Trophoblast cell (in vitro differentiated cells and primary cell): ENCODE data around the gene RASSF8.

Experiments
- DNase-seq, 2 donors: peaks; one replicate each; pipeline ENCODE4 v3.0.0-alpha.2; 2016
- H2AFZ ChIP-seq: 2 replicates; pipeline ENCODE4 v1.6.1; 2013; ENCODE audit warnings: low read length, moderate library complexity, mild to moderate bottlenecking; ENCODE audit not compliant: insufficient read depth, poor library complexity
- H2AK5ac ChIP-seq: 2 replicates; pipeline ENCODE4 v1.6.1; 2013; ENCODE audit warnings: mild to moderate bottlenecking, low read length
- H2BK120ac ChIP-seq: 2 replicates; pipeline ENCODE4 v1.6.1; 2013; ENCODE audit warnings: low read length, mild to moderate bottlenecking, moderate library complexity; ENCODE audit not compliant: insufficient read depth, poor library complexity
- H2BK12ac ChIP-seq: 2 replicates; pipeline ENCODE4 v1.6.1; 2013; ENCODE audit warnings: mild to moderate bottlenecking, low read length, moderate library complexity
- H2BK5ac ChIP-seq: 2 replicates; pipeline ENCODE4 v1.6.1; 2013; ENCODE audit warnings: low read length, low read depth, moderate library complexity, mild to moderate bottlenecking; ENCODE audit not compliant: poor library complexity
- H3K14ac ChIP-seq: 2 replicates; pipeline ENCODE4 v1.6.1; 2013; ENCODE audit warnings: mild to moderate bottlenecking, low read length
- H3K18ac ChIP-seq: 2 replicates; pipeline ENCODE4 v1.6.1; 2013; ENCODE audit warnings: mild to moderate bottlenecking, low read length
- H3K23ac ChIP-seq: 2 replicates; pipeline ENCODE4 v1.6.1; 2013; ENCODE audit warnings: low read length
- H3K27ac ChIP-seq: 2 replicates; pipeline ENCODE4 v1.5.1; 2013; ENCODE audit warnings: low read depth, mild to moderate bottlenecking, inconsistent platforms, low read length, moderate library complexity
- H3K27me3 ChIP-seq: 2 replicates; pipeline ENCODE4 v1.6.1; 2013; ENCODE audit warnings: inconsistent platforms, mild to moderate bottlenecking, low read length, moderate library complexity; ENCODE audit not compliant: insufficient read depth
- H3K36me3 ChIP-seq, 2 experiments: 1 replicate in 1 of 2; 2 replicates in 1 of 2; pipeline ENCODE4 v1.6.1; 2013; ENCODE audit warnings: low read length in 2 of 2, mild to moderate bottlenecking in 2 of 2, moderate library complexity in 1 of 2; ENCODE audit not compliant: insufficient read depth in 2 of 2, control insufficient read depth in 1 of 2
- H3K4ac ChIP-seq: 2 replicates; pipeline ENCODE4 v1.6.1; 2013; ENCODE audit warnings: low read depth, mild to moderate bottlenecking, low read length, moderate library complexity
- H3K4me1 ChIP-seq, 2 experiments: 1 replicate in 1 of 2; 2 replicates in 1 of 2; pipeline ENCODE4 v1.6.1; 2013; ENCODE audit warnings: low read length in 2 of 2, mild to moderate bottlenecking in 2 of 2, moderate library complexity in 1 of 2; ENCODE audit not compliant: insufficient read depth in 2 of 2, control insufficient read depth in 1 of 2
- H3K4me2 ChIP-seq: 2 replicates; pipeline ENCODE4 v1.6.1; 2013; ENCODE audit warnings: inconsistent platforms, mild to moderate bottlenecking, low read length, moderate library complexity
- H3K4me3 ChIP-seq: 2 replicates; pipeline ENCODE4 v1.5.1; 2013; ENCODE audit warnings: mild to moderate bottlenecking, low read depth, low read length, inconsistent platforms
- H3K79me1 ChIP-seq: one replicate; pipeline ENCODE4 v1.6.1; 2013; ENCODE audit warnings: low read length
- H3K79me2 ChIP-seq: 2 replicates; pipeline ENCODE4 v1.6.1; 2013; ENCODE audit warnings: low read length, mild to moderate bottlenecking; ENCODE audit not compliant: control insufficient read depth, insufficient read depth, poor library complexity
- H3K9ac ChIP-seq: 2 replicates; pipeline ENCODE4 v1.6.1; 2013; ENCODE audit warnings: mild to moderate bottlenecking, low read length
- H3K9me3 ChIP-seq: 2 replicates; pipeline ENCODE4 v1.6.1; 2013; ENCODE audit warnings: low read depth, mild to moderate bottlenecking, control low read depth, inconsistent platforms, low read length; ENCODE audit not compliant: insufficient read depth
- H4K12ac ChIP-seq: 2 replicates; pipeline ENCODE4 v1.6.1; 2013; ENCODE audit warnings: low read depth, mild to moderate bottlenecking, low read length, moderate library complexity
- H4K8ac ChIP-seq: 2 replicates; pipeline ENCODE4 v1.6.1; 2013; ENCODE audit warnings: low read depth, mild to moderate bottlenecking, low read length, moderate library complexity
- H4K91ac ChIP-seq: one replicate; pipeline ENCODE4 v1.6.1; 2013; ENCODE audit warnings: low read depth, mild to moderate bottlenecking, low read length, moderate library complexity
- WGBS: extraction: QIAGEN DNeasy Blood & Tissue Kit; methylation state at CpG from one replicate; pipeline ENCODE4 v1.1.7; 2013; ENCODE audit warnings: missing lambda C conversion rate; ENCODE audit not compliant: insufficient read length, insufficient coverage; ENCODE audit errors: extremely low coverage; 5-methylcytosine and 5-hydroxymethylcytosine counted together

RASSF8 gene

GRCh38 chr12:26065451-26065850 is 107.0 kb downstream of the RASSF8 start:
- no peak overlapping the region for H3K14ac ChIP-seq
- no peaks in the 10 kb centered on the region for H3K9me3 ChIP-seq
- no peak for DNase-seq
- H3K79me1 ChIP-seq: no peaks in the 10 kb centered on the region
- H4K91ac ChIP-seq: no peak overlapping the region
- no peak overlapping the region for H3K9ac ChIP-seq
- no CpG with 5 or more reads among the region's 5 CpGs for WGBS
- no peak overlapping the region for H3K4me3 ChIP-seq
- no peak overlapping the region for H3K27ac ChIP-seq
- H3K27me3 ChIP-seq: no peaks in the 10 kb centered on the region
- no peak overlapping the region for H2BK120ac ChIP-seq
- no peak overlapping the region for H4K12ac ChIP-seq
- H2AK5ac ChIP-seq: no peak overlapping the region
- no peak overlapping the region for H3K18ac ChIP-seq
- H2AFZ ChIP-seq: no peak overlapping the region
- no peak overlapping the region for H4K8ac ChIP-seq
- no peaks in the 10 kb centered on the region for H3K79me2 ChIP-seq
- no peaks in the 10 kb centered on the region for H3K4me1 ChIP-seq
- H3K4ac ChIP-seq: no peak overlapping the region
- H2BK5ac ChIP-seq: no peak overlapping the region
- no peak overlapping the region for H3K4me2 ChIP-seq
- no peak overlapping the region for H3K23ac ChIP-seq
- peaks cover 2 to 3% of the 10 kb centered on the region in 2 experiments for H3K36me3 ChIP-seq
- H2BK12ac ChIP-seq: no peak overlapping the region

- H2BK12ac ChIP-seq: no peak overlapping the region
- H4K12ac ChIP-seq: no peak overlapping the region
- H3K14ac ChIP-seq: no peak overlapping the region
- peaks cover 2 to 3% of the 10 kb centered on the region in 2 experiments for H3K36me3 ChIP-seq
- no peak overlapping the region for H4K8ac ChIP-seq
- H4K91ac ChIP-seq: no peak overlapping the region
- no peak overlapping the region for H3K4ac ChIP-seq
- H2AFZ ChIP-seq: no peak overlapping the region
- H3K4me1 ChIP-seq: no peaks in the 10 kb centered on the region
- H3K9me3 ChIP-seq: no peaks in the 10 kb centered on the region
- H3K4me2 ChIP-seq: no peak overlapping the region
- DNase-seq: no peak
- no peak overlapping the region for H3K27ac ChIP-seq
- no peak overlapping the region for H3K18ac ChIP-seq
- no peaks in the 10 kb centered on the region for H3K79me1 ChIP-seq
- H2BK120ac ChIP-seq: no peak overlapping the region
- H3K79me2 ChIP-seq: no peaks in the 10 kb centered on the region
- H3K4me3 ChIP-seq: no peak overlapping the region
- no peak overlapping the region for H2BK5ac ChIP-seq
- no peak overlapping the region for H3K9ac ChIP-seq
- H3K23ac ChIP-seq: no peak overlapping the region
- no peaks in the 10 kb centered on the region for H3K27me3 ChIP-seq
- no CpG with 5 or more reads among the region's 4 CpGs for WGBS
- no peak overlapping the region for H2AK5ac ChIP-seq
These were observed 110.0 kb downstream of the RASSF8 start for GRCh38 chr12:26068503-26068902.

DNA sequence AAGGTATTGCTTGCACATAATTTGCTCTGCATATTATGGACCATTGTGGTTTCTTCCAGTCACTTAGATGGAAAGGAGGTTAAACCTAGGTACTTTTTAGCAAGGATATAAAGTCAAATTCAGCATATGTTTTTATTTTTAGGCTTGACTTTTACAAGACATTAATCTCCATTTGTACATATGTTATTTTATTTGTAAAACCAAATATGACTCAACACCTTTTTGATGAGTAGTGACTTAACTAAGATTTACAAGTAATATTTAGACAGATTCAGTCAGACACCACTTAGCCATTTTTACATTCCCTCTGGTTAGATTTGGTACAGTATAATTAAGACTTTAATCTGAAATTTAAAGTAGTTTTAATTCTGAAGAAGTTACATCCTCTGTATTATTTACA is 111.3 kb downstream of the RASSF8 start:
- Histone ChIP-seq H3K36me3 (peaks cover 0 to 3% of the 10 kb centered on the region in 2 experiments), H3K9me3 (no peaks in the 10 kb centered on the region), H3K27me3 (no peaks in the 10 kb centered on the region), H3K4ac (no peak overlapping the region), H2AFZ (no peak overlapping the region), H2BK12ac (no peak overlapping the region), H4K8ac (no peak overlapping the region), H2AK5ac (no peak overlapping the region), H4K12ac (no peak overlapping the region), H2BK5ac (no peak overlapping the region), H3K23ac (no peak overlapping the region), H3K4me3 (no peak overlapping the region), H3K79me2 (no peaks in the 10 kb centered on the region), H2BK120ac (no peak overlapping the region), H3K27ac (no peak overlapping the region), H4K91ac (no peak overlapping the region), H3K4me1 (no peaks in the 10 kb centered on the region), H3K18ac (no peak overlapping the region), H3K14ac (no peak overlapping the region), H3K9ac (no peak overlapping the region), H3K79me1 (no peaks in the 10 kb centered on the region), H3K4me2 (no peak overlapping the region)
- no peak for DNase-seq

- Histone ChIP-seq H3K27ac (no peak overlapping the region), H4K12ac (no peak overlapping the region), H3K18ac (no peak overlapping the region), H3K9ac (no peak overlapping the region), H3K4ac (no peak overlapping the region), H3K4me1 (no peaks in the 10 kb centered on the region), H4K91ac (no peak overlapping the region), H2BK12ac (no peak overlapping the region), H3K27me3 (no peaks in the 10 kb centered on the region), H2AFZ (no peak overlapping the region), H3K79me1 (no peaks in the 10 kb centered on the region), H3K9me3 (peaks cover 6% of the 10 kb centered on the region), H3K23ac (no peak overlapping the region), H2BK5ac (no peak overlapping the region), H3K4me2 (no peak overlapping the region), H3K14ac (no peak overlapping the region), H3K4me3 (no peak overlapping the region), H3K79me2 (no peaks in the 10 kb centered on the region), H3K36me3 (no peaks in the 10 kb centered on the region), H2BK120ac (no peak overlapping the region), H4K8ac (no peak overlapping the region), H2AK5ac (no peak overlapping the region)
- WGBS: no CpG with 5 or more reads among the region's 2 CpGs
- DNase-seq: no peak
These were observed 119.6 kb downstream of the RASSF8 start for GRCh38 chr12:26077915-26078702.
